HT1080 (cell line): ENCODE measurements around the gene UNC5CL. TPM values are rescaled to one million over a fixed set of nuclear protein-coding genes. Genes with fewer than 3 reads are reported as not detected.
A peak's percentile ranks its signal among the peaks of the same experiment; 100 is the strongest.

ENCODE experiments used
- DNase-seq: peaks from one replicate; pipeline ENCODE4 v3.0.0-alpha.2; 2015; ENCODE audit warnings: low read depth
- polyA plus RNA-seq, 2 experiments: library from polyadenylated mRNA; depleted of rRNA; stranded (reverse); fragments of >200 nt; gene quantifications; 2 replicates each; pipeline ENCODE4 v1.2.3, GENCODE V29; 2015
- total RNA-seq: library from RNA; depleted of rRNA; stranded (reverse); fragments of >200 nt; shearing (Covaris generic); gene quantifications from 2 replicates; pipeline ENCODE4 v1.2.3, GENCODE V29; 2014; rRNA removed

The UNC5CL gene, protein sequence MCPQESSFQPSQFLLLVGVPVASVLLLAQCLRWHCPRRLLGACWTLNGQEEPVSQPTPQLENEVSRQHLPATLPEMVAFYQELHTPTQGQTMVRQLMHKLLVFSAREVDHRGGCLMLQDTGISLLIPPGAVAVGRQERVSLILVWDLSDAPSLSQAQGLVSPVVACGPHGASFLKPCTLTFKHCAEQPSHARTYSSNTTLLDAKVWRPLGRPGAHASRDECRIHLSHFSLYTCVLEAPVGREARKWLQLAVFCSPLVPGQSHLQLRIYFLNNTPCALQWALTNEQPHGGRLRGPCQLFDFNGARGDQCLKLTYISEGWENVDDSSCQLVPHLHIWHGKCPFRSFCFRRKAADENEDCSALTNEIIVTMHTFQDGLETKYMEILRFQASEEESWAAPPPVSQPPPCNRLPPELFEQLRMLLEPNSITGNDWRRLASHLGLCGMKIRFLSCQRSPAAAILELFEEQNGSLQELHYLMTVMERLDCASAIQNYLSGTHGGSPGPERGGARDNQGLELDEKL
- 0.16 and 0.37 TPM in 2 replicates for total RNA-seq
- polyA plus RNA-seq (2015; cell fraction: cytosol; rRNA removed): 0.14 and 0.45 TPM in 2 replicates
- polyA plus RNA-seq (2015; cell fraction: nucleus; rRNA removed): 0.71 and 3.0 TPM in 2 replicates

DNA sequence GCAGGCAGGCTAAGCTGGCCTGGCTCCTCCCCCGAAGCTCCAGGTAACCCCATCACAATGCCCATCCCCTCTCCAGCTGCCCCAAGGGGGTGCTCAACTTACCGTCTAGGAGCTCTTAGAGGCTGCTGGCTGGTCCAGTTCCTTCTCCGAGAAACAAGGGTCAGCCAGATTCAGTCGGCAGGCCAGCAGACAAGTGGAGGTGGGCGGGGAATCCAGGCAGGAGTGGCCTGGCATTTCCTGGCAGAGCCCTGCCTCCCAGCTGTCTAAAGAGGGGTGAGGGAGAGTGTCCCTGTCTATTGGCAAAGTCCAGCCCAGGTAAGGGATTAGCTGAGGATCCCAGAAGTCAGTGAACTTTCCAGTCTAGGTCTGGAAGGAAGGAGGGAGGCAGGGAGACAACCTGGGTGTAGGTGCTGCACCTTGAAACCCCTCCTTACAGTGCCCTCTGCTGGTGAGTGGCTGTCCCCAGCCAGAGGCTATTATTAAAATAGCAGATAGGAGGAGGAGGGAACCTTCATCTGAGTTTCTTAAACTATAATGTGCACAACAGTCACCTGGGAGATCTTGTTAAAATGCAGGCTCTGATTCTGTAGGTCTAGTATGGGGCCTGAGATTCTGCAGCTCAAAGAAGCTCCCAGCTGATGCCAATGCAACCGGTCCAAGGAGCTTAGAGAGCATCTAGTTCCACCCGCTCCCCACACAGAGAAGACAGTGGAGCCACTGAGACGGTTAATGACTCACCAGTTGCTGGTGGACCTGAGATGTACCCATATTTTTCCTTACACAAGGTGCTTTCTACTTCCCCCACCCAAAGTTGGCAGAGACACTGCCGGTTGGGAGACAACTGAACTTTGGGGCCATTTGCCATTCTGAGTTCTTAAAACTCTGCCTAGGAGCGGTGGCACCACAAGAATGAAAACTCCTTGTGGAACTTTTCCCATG lies at the start of gene UNC5CL:
TSS of gene UNC5CL (minus strand) at position 162 of the 939 bp plus-strand sequence. CDS start 4,147 bp downstream, outside the sequence.
- DNase-seq: peak; percentile 39

GRCh38 chr6:41088451-41088850 lies 49.4 kb upstream of the UNC5CL start:
- DNase-seq: no peak

- no peak for DNase-seq
Observed at GRCh38 chr6:41085182-41085581, 46.2 kb upstream of the UNC5CL start.

- DNase-seq: no peak
Observed at GRCh38 chr6:41083072-41083471, 44.1 kb upstream of the UNC5CL start.

GRCh38 chr6:41080621-41081020 lies 41.6 kb upstream of the UNC5CL start:
- no peak for DNase-seq

- DNase-seq: no peak
Observed at GRCh38 chr6:41079080-41079479, 40.1 kb upstream of the UNC5CL start.

DNA sequence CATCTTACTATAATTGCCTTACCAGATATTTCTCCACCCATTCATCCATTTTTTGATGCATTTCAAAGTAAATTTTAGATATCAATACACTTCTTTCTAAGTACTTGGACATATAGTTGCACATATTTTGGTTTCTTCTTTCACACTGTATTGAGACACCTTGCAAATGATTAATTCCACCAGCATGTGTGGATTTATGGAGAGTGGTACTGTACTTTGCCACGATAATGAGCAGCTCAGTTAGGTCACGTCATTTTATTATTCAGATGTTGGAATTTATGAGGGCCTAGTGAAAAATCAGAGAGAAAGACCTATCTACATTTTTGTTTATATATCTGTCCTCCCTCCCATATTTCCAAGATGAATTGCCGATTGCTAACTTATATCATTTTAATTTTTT lies 39.1 kb upstream of the UNC5CL start:
- no peak for DNase-seq

GRCh38 chr6:41077536-41077935 lies 38.5 kb upstream of the UNC5CL start:
- no peak for DNase-seq

DNA sequence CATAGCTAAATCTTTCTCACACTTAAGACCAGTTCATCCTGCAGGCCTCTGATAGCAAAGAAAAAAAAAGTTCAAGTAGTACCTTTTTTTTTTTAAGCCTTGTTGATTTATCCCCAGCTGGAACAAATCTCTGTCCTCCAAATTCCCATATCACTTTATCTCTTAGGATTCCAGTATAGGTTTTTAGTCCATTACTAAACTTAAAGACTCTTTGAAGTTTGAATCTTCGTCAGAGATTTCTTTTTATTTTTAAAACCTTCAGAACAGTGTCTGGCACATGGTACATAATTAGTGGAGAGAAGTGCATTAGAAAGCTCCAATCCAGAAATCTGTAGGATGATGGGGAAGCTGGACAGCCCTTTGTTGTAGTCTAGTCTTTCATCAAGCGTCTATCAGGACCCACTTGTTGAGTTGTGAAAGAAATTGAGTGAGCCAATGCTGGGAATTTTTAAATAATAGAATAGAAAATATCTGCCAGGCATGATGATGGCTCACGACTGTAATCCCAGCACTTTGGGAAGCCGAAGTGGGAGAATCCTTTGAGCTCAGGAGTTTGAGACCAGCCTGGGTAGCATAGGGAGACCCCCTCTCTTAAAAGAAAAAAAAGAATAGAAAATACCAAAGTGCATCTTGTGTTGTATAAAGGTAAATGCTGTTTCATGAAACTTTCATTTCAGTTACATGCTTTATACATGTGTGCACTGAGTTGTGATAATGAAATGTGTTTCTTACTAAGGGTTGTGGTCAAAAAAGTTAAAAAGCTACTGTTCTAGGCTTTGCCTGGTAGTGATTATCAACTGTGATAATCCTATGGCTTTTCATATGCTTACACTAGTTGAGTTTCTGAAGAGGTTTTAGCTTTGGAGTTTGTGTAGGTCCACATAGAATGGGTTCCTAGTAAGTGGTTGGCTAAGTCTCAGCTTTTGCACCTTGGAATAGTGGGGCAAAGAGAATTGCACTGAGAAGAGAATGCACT lies 36.9 kb upstream of the UNC5CL start:
- no peak for DNase-seq

- DNase-seq: no peak
Observed at GRCh38 chr6:41074692-41075436, 35.8 kb upstream of the UNC5CL start.

DNA sequence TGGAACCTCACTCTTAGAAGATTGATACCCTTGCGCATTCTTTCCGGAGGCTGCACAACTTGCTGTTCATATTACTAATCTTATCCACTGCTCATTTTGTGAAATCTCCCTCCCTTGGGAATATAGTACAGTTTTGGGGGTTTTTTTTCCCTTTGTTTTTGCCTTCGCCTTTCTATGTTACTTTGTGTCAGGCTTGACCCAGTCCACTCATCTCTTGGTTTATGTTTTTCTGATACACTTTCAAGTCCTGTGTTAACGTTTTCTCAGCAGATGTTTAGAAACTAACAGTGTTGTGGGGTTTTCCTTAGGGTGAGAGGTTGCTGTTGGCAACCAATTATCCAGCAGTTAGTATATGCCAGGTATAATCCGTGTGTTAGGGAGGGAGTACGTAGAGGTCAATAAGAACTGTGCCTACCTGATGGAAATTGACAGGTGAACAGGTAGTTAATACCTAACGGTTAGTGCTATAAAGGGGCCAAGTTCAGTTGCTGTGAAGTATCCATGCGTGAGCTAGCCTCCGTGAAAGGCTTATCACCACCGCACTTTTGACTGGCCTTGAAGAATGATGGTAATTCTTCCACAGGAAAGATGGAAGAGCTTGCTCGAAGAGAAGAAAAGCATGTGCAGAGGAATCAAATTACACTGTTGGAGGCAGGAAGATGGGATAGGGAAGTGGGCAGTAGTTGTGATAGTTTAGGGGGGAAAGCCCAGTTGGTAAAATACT lies 35.1 kb upstream of the UNC5CL start:
- peak; percentile 33 for DNase-seq

- peak; percentile 82 for DNase-seq
Observed at GRCh38 chr6:41073203-41073967, 34.4 kb upstream of the UNC5CL start.

DNA sequence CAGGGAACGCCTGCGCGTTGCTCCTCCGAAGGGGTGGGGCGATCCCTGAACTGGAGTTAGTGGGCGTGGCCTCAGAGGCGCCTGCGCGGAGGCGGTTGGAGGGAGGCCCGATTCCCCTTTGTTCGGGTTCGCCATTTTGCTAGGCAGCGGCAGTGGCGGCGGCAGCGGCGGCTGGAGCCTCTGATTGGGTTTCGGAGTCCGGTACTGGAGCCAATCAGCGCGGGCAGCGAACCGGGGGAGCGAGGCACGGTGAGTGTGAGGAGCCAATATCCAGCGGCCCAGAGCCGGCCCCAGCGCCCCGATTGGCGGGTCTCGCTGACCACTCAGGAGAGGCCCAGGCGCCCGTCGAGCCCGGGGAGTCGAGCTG lies 33.8 kb upstream of the UNC5CL start, which contains the start of gene NFYA:
TSS of gene NFYA (plus strand) at position 139 of the 367 bp plus-strand sequence. CDS start 6,116 bp downstream, outside the sequence.
- peak; percentile 99 for DNase-seq

DNA sequence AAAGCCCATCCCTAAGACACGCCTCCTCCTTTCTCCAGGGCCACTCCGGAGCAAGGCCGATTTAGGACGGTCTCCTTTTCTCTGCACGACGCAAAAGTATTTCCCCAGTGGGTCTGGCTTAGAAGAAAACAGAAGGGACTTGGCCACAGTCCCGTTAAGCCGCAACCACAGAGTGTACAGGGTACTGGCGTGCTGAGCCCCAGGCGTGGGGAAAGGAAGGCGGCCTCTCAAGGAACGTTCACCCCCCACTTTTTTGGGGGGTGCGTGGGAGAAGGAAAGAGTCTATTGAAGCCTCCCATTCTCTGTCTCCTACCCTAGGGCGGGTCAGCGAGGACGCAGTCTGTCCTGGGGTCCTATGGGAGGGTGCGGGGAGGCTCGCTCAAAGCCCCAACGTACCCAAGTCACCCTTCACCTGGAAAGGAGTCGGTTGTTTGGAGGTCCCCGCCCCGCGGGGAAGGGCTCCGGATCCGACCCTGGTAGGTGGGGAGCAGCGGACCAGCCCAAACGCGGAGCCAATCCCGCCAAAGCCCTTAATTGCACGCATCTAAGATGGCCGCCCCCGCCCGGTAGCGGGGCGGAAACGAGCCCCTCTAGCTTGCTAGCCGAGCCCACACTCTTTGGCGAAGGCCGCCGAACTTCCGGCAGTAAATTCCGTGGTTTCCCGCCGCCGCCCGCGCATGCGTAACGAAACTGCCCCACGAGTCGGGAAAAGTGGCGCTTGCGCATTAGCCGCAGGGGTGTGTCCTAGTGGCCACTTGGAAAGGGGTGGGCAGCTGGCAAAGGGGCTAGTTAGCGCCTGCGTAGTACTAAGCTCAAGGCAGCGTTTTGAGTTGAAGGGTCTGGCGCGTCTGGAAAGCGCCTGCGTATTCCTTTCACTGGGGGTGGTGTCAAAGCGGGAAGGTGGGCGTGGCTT lies 33.2 kb upstream of the UNC5CL start, which contains the start of gene OARD1:
TSS of gene OARD1 (minus strand) at position 434 of the 913 bp plus-strand sequence. CDS start 722 bp downstream, outside the sequence.
- DNase-seq: peak; percentile 99

- DNase-seq: no peak
Observed at GRCh38 chr6:41071501-41071922, 32.5 kb upstream of the UNC5CL start.

- peak; percentile 64 for DNase-seq
Observed at GRCh38 chr6:41066867-41067304, 27.9 kb upstream of the UNC5CL start.

DNA sequence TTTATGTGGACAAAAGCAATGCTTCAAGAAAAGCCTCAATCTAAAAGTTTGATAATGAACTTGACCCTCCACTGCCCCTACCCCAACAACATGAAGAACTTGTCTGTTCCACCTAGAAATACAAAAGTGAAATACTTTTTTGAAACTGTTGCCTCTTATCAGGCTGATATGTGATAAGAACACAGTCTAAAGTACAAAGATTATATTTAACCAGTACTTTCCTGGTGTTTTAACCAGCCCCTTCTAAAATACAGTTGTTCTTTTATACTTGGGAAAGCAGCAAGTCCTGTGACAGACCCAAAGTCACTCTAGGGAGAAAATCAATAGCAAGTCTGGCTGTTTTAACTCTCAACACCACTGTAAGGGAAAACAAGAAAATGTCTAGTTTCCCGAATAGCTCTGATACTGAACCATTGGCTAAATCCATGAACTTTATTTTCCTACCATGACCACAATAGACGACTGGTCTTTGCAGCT lies 26.6 kb upstream of the UNC5CL start:
- DNase-seq: no peak
